Measurements from ENCODE around the gene FNDC7. TPM values are rescaled to one million over a fixed set of nuclear protein-coding genes. Genes with fewer than 3 reads are reported as not detected.

The FNDC7 gene
- total and polyA plus RNA-seq, 10 of the 15 experiments (the other 5 are each of a cell fraction or from before 2014, with no cell fraction given): not detected

GRCh38 chr1:108785264-108785663 lies 72.6 kb downstream of the FNDC7 start:
- no peak overlapping the region for H3K4me2 ChIP-seq (ENCODE audit: control insufficient read depth, insufficient read depth)
- H3K27me3 ChIP-seq (replicated peaks in 1 of 2; ENCODE audit: control insufficient read depth in 2 of 2, insufficient read depth in 2 of 2, low read length in 1 of 2): no peaks in the 10 kb centered on the region
- CTCF ChIA-PET: no interaction called here
- ATAC-seq (no peak), DNase-seq (ENCODE audit: low read depth, low spot score) (no peak), FAIRE-seq (no peak)
- H3K9me3 ChIP-seq (replicated peaks; ENCODE audit: control insufficient read depth, insufficient read depth, low read length): peaks cover 9% of the 10 kb centered on the region
- no peak overlapping the region for H3K9ac ChIP-seq (ENCODE audit: control insufficient read depth, insufficient read depth, low read length)
- in situ Hi-C loops (cut with MboI) (no loop called here), intact Hi-C loops (cut with micrococcal nuclease; ENCODE audit: unreplicated experiment) (no loop called here)
- H3K4me3 ChIP-seq: no peak overlapping the region
- H3K36me3 ChIP-seq (ENCODE audit: control insufficient read depth in 2 of 2, insufficient read depth in 2 of 2, low read length in 1 of 2): peaks cover 3 to 8% of the 10 kb centered on the region in 2 experiments; a peak in 3 of 4 replicates
- H3K79me2 ChIP-seq (ENCODE audit: control insufficient read depth, insufficient read depth, low read length): no peaks in the 10 kb centered on the region
- H4K20me1 ChIP-seq (ENCODE audit: control insufficient read depth, insufficient read depth): no peaks in the 10 kb centered on the region
- RAD21 ChIA-PET (ENCODE audit: unreplicated experiment): no interaction called here
- H2AFZ ChIP-seq (ENCODE audit: control insufficient read depth, low read depth, low read length): no peak overlapping the region
- POLR2A ChIA-PET: no interaction called here
- 96% methylated on average over 6 of the region's 6 CpGs for WGBS (ENCODE audit: insufficient coverage, insufficient replicate concordance, low lambda C conversion rate, missing lambda C conversion rate)
- H3K27ac ChIP-seq (ENCODE audit: control insufficient read depth, insufficient read depth): no peak overlapping the region
- no peaks in the 10 kb centered on the region for H3K4me1 ChIP-seq (ENCODE audit: control insufficient read depth, insufficient read depth, low read length)
- no peak for TF ChIP-seq SIX5 (IDR thresholded peaks at IDR 0.05; ENCODE audit: low read depth, low read length, severe bottlenecking)
- no peak for TF ChIP-seq ESRRA (IDR thresholded peaks at IDR 0.05; ENCODE audit: low read length)
- TF ChIP-seq RUNX3 (IDR thresholded peaks at IDR 0.05; ENCODE audit: low read length): no peak
- TF ChIP-seq RAD51 (IDR thresholded peaks at IDR 0.05): no peak
- TF ChIP-seq, protein P1, sequence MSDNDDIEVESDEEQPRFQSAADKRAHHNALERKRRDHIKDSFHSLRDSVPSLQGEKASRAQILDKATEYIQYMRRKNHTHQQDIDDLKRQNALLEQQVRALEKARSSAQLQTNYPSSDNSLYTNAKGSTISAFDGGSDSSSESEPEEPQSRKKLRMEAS (IDR thresholded peaks at IDR 0.05; ENCODE audit: low read depth, low read length): no peak
- no peak for TF ChIP-seq KDM1A (IDR thresholded peaks at IDR 0.05; ENCODE audit: borderline replicate concordance)
- BruUV-seq (replicated peaks): no TSS peak
- SMC1A ChIA-PET (ENCODE audit: uncharacterized antibody, unreplicated experiment): interaction anchor here (2.0 kb wide), 1 partner anchor 9 kb away, joined by 4 read pairs; no protein-coding TSS in a partner anchor

- Histone ChIP-seq H3K79me2 (ENCODE audit: control insufficient read depth, insufficient read depth, low read length) (no peaks in the 10 kb centered on the region), H4K20me1 (ENCODE audit: control insufficient read depth, insufficient read depth) (no peaks in the 10 kb centered on the region), H3K9me3 (replicated peaks; ENCODE audit: control insufficient read depth, insufficient read depth, low read length) (peaks cover 9% of the 10 kb centered on the region), H2AFZ (ENCODE audit: control insufficient read depth, low read depth, low read length) (no peak overlapping the region), H3K4me3 (no peak overlapping the region), H3K4me2 (ENCODE audit: control insufficient read depth, insufficient read depth) (no peak overlapping the region), H3K9ac (ENCODE audit: control insufficient read depth, insufficient read depth, low read length) (no peak overlapping the region), H3K4me1 (ENCODE audit: control insufficient read depth, insufficient read depth, low read length) (no peaks in the 10 kb centered on the region), H3K27ac (ENCODE audit: control insufficient read depth, insufficient read depth) (no peak overlapping the region), H3K27me3 (replicated peaks in 1 of 2; ENCODE audit: control insufficient read depth in 2 of 2, insufficient read depth in 2 of 2, low read length in 1 of 2) (no peaks in the 10 kb centered on the region), H3K36me3 (ENCODE audit: control insufficient read depth in 2 of 2, insufficient read depth in 2 of 2, low read length in 1 of 2) (peaks cover 3 to 8% of the 10 kb centered on the region in 2 experiments; a peak in 3 of 4 replicates)
- WGBS (ENCODE audit: insufficient coverage, insufficient replicate concordance, low lambda C conversion rate, missing lambda C conversion rate): 94% methylated on average over 2 of the region's 2 CpGs
- FAIRE-seq: no peak
- CTCF ChIA-PET: no interaction called here
- intact Hi-C loops (cut with micrococcal nuclease; ENCODE audit: unreplicated experiment): no loop called here
- no peak for DNase-seq (ENCODE audit: low read depth, low spot score)
- in situ Hi-C loops (cut with MboI): no loop called here
- BruUV-seq (replicated peaks): no TSS peak
- ATAC-seq: no peak
- RAD21 ChIA-PET (ENCODE audit: unreplicated experiment): no interaction called here
- SMC1A ChIA-PET (ENCODE audit: uncharacterized antibody, unreplicated experiment): no interaction called here
- POLR2A ChIA-PET: no interaction called here
- TF ChIP-seq SMAD5 (IDR thresholded peaks at IDR 0.05; ENCODE audit: low read depth) (no peak), BACH1 (IDR thresholded peaks at IDR 0.05; ENCODE audit: borderline replicate concordance) (no peak), CREB1 (IDR thresholded peaks at IDR 0.05; ENCODE audit: low read depth) (no peak), IRF3 (IDR thresholded peaks at IDR 0.05) (no peak), STAT1 (conservative IDR thresholded peaks at IDR 0.05) (no peak), NRF1 (conservative IDR thresholded peaks at IDR 0.05; ENCODE audit: low read depth, low read length) (no peak)
- TF ChIP-seq, protein P2, sequence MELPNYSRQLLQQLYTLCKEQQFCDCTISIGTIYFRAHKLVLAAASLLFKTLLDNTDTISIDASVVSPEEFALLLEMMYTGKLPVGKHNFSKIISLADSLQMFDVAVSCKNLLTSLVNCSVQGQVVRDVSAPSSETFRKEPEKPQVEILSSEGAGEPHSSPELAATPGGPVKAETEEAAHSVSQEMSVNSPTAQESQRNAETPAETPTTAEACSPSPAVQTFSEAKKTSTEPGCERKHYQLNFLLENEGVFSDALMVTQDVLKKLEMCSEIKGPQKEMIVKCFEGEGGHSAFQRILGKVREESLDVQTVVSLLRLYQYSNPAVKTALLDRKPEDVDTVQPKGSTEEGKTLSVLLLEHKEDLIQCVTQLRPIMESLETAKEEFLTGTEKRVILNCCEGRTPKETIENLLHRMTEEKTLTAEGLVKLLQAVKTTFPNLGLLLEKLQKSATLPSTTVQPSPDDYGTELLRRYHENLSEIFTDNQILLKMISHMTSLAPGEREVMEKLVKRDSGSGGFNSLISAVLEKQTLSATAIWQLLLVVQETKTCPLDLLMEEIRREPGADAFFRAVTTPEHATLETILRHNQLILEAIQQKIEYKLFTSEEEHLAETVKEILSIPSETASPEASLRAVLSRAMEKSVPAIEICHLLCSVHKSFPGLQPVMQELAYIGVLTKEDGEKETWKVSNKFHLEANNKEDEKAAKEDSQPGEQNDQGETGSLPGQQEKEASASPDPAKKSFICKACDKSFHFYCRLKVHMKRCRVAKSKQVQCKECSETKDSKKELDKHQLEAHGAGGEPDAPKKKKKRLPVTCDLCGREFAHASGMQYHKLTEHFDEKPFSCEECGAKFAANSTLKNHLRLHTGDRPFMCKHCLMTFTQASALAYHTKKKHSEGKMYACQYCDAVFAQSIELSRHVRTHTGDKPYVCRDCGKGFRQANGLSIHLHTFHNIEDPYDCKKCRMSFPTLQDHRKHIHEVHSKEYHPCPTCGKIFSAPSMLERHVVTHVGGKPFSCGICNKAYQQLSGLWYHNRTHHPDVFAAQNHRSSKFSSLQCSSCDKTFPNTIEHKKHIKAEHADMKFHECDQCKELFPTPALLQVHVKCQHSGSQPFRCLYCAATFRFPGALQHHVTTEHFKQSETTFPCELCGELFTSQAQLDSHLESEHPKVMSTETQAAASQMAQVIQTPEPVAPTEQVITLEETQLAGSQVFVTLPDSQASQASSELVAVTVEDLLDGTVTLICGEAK (IDR thresholded peaks at IDR 0.05; ENCODE audit: borderline replicate concordance): no peak
- TF ChIP-seq, protein P3, sequence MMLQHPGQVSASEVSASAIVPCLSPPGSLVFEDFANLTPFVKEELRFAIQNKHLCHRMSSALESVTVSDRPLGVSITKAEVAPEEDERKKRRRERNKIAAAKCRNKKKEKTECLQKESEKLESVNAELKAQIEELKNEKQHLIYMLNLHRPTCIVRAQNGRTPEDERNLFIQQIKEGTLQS (IDR thresholded peaks at IDR 0.05; ENCODE audit: borderline replicate concordance, extremely low read depth, low read depth, low read length): no peak
Measured at GRCh38 chr1:108785880-108786279, 73.2 kb downstream of the FNDC7 start.
